GM21360 (cell line): Measurements from ENCODE around the gene SLC1A2.

Experiments
- ATAC-seq: cut with Tn5 transposase; IDR thresholded peaks from one replicate; pipeline ENCODE4 v1.9.1; 2021; ENCODE audit warnings: mild to moderate bottlenecking, moderate library complexity; ENCODE audit not compliant: unreplicated experiment

Gene SLC1A2

DNA sequence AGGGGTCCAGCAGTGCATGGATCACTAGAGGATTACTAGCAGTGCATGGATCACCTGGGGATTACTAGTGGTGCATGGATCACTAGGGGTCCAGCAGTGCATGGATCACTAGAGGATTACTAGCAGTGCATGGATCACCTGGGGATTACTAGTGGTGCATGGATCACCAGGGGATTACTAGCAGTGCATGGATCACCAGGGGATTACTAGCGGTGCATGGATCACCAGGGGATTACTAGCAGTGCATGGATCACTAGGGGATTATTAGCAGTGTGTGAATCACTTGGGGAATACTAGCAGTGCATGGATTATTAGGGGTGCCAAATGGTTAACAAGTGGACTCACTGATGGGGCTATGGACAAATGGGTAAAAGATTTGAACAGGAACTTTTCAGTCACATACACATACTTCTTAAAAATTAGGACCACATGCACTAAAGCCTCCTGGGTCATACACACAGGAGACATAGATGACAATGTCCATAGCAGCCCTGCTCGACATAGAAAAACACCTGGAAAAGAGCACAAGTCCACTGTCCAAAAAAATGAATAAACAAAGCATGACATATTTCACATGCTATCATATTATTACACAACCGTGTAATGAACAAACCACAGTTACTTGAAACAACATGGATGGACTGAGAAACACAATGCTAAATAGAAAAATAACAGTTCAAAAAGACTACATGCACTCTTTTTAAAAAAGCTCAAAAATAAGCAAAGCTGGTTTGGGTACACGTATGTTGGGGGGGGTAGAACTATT, 170.6 kb downstream of the SLC1A2 start:
- ATAC-seq, result no peak

DNA sequence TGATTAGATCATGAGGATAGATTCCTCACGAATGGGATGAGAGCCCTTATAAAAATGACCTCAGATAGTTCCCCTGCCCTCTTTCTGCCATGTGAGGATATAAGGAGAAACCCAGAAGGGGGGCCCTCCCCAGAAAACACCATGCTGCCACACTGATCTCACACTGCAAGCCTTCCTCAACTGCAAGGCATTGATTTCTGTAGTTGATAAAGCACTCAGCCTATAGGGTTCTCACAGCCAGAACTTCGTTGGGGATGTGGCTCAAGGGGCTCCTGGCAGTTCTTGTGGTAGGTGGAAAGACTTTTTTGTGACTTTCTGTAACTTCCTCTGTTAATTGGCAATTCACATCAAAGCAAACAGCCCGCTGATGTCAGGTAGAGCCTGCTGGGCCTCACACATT, 171.5 kb downstream of the SLC1A2 start:
- no peak for ATAC-seq

DNA sequence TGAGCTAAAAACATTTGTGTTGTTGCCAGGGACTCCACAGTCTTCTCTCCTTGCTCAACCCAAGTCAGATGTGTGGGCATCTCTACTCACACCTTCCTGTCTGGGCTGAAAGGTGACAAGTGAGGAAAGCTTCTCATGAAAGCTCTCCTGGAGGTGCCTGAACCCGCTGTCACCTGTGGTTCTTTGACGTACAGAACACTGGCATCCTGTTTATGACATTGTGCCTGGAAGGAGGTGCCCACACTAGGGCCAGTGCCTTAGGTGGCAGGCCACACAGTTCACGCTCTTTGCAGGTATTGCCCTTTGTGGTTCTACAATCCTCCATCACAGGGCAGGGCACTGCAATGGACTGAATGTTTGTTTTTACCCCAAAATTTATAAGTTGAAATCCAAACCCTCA, 171.9 kb downstream of the SLC1A2 start:
- no peak for ATAC-seq

DNA sequence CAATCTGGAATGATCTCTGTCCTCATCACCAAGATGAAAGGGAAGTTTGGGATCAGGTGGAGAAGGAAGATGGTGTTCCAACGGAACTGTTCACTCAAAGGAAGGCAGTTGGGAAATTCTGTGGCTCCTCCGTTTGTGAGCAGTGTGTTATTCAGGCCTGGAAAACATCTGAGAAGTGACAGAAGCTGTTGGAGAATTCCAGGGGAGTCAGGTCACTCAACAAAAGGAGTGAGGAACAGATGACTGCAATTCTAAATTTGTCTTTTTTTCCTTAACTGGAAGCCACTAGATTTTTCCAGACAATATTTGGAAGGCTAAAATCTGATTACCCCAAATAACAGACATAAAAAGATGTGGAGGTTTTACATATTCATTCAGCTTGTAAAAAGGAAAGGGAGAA, 172.6 kb downstream of the SLC1A2 start:
- no peak for ATAC-seq

DNA sequence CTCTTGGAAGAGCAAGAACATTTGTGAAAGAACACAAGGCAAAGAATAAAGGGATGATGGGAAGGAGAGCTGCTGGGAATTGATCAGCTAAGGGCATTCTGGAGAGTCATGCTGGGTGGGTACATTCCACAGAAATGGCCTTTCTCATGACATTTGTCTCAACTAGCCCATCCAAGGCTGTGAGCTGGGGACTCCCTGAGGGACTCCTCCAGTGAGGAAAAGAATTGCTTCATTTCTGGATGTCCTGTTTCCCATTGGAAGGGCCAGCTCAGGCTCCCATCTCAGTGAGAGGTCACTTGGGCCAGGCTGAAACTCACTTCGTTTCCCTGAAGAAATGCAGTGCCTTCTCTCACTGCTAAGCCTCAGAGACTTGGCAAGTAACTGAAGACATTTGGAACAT, 173.6 kb downstream of the SLC1A2 start:
- ATAC-seq, result no peak

DNA sequence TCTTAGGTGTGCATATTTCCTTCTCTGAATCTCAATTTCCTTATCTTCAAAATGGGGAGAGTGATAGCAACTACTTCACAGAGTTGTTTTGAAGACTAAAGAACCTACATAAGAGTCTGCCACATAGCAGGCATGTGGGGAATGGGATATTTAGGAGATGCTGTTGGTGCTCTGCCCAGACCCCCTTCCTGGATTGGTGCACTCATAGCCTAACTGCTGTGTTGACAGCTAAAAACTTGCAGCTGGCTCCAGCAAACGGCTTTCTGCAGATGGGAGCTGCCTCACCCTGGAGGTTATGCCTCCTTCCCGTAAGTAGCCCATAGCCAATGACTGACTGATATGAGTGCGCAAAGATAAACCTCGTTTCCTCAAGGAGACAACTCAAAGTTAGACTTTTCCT, 174.3 kb downstream of the SLC1A2 start:
- no peak for ATAC-seq

DNA sequence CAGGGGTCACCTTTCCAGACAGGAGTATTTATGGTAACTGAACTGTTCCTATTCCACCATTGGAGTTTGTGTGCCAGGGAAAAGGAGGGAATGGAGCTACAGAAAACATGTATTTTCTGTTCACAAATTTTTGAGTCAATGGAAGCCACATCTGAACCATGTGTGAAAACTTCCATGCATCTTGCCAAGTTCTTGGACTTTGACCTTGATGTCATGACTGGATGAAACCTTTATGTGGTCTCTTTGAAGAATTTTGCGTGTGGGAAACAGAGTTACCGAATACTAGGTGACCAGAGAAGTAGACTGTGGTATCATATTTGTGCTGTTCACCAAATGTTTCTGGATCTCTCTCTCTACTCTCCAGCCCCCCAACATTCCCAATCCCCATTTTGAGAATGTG, 175.6 kb downstream of the SLC1A2 start:
- no peak for ATAC-seq

DNA sequence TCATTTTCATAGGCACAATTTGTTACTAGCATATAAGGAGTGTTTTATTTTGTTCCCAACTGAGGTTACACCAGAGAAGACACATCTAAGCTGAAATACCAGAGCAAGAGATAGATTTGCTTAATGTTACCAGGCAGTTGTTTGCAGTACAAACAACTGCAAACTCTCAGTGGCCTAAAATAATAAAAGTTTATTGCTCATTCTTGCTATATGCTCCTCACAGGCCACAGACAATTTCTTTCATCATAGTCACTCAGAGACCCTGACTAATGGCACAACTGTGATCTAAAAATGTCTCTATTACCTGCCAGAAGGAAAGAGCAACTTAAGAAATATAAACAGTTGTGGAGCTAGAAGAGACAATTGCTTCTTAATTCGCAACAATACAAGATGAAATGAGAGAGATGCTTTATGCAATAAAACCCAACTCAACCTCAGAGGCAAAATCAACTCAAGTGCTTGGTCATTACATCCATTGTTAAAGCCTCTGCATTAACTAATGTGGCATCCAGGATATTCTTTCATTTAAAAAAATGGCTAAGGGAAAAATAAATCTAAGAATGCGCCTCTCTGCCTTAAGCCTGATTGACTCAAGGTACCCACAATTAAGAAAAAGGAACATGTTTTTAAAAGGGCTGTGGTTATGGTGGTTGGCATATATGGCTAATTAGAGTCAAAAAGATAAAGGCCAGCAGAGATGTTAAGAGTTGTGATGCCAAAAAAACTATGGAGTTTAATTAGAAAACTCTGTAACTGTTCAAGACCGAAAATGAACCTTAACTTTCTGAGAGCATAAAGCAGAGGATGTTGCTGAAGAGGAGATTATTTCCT, 176.7 kb downstream of the SLC1A2 start:
- ATAC-seq, result no peak

DNA sequence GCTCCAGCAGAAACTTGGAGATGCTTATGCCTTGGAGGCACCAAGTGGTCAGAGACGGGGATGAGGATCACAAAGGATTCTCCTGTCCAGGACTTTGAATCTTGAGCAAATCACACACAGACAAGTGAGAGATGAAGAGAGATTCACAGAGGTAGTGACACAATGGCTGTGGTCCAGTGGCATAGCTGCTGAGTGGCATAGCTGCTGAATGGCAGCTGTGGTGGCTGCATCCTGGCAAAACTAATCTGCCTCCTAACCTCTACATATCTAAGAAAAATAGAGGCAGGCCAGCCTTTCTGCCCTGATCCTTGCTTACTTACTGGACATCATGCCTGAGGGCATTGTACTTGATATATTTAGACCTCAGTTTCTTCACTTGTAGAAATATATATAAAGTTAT, 177.8 kb downstream of the SLC1A2 start:
- ATAC-seq, result no peak

DNA sequence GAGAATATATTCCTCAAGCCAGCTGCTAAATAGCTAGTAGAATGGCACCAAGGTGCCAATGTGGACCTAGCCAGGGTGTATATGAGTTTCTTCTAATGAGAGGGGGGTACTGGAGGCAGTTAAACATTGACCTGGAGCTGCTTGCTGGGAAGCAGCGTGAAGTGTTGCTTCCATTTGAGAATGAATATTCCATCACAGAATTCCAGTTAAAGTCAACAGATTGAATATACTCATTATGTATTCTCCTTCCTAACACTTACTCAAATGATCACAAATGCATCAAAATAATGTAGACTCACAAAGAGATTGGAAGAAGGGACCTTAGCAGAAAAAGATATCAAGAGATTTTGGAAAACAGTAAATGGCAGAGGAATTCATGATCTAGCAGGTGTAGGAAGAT, 178.3 kb downstream of the SLC1A2 start:
- ATAC-seq, result no peak

DNA sequence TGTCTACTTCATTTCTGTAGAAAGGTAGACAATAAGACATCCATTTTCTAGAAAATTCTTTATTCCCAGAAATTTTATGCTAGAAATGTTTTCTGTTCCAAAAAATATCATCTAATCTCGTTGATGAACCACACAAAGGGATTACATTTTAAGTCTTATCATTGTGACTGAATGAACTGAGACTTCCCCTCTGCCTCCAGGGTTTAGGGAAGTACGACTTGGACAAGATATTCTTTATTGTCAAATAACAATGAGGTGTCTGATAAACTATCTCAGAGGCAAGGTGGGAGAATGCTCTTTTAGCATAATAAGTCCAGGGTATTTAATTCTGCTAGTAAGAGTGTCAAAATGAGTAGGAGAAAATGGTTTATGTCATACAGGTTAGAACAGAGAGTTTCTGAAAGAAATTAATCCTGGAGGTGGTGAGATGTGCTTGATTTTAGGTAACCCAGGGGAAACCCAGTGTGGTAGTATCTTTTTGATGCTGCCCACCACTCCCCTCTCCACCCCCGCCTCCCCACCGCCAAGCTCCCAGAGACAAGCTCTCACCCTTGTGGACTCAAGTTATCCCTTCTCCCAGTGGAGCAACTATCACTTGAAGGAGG, 179.8 kb downstream of the SLC1A2 start:
- ATAC-seq, result no peak

DNA sequence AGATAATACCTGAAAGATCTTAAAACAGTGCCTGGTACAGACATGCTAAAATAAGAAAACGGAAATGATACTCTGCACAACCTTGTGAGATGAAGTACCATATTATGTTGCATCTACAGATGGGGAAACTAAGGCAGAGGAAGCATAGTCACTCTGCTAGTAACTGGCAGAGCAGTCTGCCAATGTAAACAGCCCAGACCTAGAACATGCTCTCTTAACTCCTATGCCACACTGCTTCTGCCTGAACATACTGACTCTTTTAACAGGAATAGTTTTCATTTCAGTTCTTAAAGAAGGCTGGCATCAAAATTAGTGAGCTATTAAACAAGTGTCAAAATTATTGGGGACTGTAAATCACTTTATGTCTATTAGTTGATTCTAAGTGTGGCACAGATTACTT, 180.5 kb downstream of the SLC1A2 start:
- no peak for ATAC-seq

DNA sequence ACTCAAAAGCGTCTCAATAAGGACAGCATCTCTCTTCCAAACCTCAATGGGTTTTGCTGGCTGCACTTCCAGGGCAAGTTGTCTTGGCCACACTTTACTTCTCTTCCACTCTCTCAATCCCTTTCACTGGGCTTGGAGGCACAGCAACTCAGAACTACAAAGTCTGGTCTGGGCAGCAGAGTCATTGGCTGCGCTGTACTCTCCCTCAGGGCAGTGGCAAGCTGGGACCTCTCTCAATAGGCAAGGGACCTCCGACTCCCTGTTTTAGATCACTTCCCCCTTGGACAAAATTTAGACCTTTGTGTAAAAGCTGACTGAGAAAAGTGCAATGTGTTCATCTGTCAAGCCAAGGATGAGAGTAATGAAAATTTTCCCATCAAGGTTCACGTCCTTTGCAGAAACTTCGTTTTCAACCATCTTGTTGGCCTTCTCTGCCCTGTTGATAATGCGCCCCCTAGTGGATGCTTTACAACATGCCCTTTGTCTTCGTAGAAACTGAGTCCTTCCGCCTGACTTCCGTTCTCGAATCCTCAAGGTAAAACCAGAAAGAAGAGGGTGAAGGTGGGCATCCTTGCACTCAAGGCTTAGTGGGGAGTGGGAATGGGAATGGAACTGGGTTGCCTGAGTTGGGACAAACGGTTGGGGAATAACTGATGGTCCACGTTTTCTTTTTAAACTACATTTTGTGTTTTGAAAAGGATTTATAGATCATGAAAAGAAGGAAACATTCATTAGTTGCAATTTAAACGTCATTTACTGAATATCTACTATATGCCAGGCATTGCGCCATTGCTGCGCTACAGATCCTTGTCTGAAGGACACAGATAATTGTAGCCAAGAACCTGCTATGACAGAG, 181.3 kb downstream of the SLC1A2 start:
- ATAC-seq, result no peak

DNA sequence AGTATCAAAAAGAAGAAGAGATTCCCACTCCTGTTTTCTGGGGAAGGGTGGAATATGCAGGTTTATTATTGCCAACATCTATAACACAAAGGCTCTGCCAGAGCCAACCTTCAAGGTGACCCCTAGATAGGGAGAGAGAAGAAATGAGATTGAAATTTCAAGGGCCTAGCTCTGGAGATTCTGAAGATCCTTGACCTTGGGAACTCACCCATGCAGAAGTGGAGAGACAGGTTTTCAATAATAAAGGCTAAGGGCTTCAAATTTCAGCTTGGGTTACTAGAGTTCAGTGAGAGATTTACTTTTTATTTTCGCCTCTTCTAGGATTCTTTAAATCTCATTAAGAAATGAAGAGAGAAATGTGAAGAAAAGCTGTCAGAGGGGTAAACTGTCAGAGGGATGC, 182.0 kb downstream of the SLC1A2 start:
- no peak for ATAC-seq

DNA sequence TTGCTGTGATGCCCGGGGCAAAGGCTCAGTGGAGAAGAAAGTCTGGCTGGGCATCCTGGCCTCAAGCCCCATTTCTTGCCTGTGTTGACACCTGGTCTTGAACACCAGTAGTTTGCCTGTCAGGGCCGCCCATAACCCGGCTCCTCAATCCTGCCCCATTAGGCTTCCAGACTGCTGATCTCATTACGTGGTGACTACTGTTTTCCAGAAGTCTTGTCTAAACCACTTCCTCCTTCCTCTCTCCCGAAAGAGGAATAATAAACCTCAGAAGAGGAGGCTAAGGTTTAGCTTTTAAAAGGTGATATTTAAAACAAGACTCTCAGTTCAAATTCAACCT, 182.7 kb downstream of the SLC1A2 start:
- no peak for ATAC-seq

DNA sequence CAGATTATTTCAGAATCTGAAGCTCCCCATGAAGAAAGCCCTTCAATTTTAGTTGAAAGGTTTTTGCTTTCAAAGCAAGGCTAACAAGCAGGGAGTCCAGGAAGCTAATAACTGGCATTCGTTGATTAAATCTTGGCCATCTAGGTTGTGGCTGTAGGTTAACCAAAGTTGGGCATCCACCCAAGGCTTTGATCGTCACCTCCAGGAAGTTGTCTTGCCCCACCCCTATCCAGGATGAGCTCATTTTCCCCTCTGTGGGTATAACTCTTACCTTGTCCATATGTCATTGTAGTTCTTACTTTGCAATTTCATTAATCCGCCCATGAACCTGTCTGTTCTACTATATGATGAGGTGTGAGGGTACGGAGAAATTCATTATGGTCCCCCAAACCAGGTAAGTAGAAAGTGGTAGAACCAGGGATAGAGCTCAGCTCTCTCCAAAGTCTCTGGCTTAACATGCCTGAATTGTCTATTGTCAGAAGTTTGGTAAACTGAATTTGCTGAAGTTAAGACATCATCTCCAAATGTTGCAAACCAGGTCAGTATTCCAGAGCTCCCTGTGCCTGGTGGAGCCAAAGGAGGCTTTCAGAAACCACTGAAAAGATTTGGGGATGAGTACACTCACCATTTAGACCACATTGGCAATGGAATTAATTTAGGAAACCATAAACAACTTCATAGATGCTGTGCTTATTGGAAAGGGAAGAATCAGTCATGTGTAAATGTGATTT, 183.3 kb downstream of the SLC1A2 start:
- ATAC-seq, result no peak

DNA sequence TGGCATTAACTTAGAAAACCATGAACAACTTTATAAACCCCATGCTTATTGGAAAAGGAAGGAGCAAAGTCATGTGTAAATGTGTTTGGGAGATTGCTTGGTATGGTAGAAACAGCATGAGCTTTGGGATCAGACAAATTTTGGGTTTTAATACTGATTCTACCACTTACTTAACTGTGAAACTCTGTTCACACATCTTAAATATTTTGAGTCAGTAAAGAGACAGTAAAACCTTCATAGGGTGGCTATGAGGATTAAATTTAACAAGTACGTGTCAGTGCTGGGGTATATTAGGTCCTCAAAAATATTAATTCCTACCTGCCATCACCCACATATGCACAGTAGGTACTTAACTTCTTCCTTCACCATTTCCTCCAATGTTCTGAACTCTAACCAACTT, 183.9 kb downstream of the SLC1A2 start:
- ATAC-seq, result no peak

DNA sequence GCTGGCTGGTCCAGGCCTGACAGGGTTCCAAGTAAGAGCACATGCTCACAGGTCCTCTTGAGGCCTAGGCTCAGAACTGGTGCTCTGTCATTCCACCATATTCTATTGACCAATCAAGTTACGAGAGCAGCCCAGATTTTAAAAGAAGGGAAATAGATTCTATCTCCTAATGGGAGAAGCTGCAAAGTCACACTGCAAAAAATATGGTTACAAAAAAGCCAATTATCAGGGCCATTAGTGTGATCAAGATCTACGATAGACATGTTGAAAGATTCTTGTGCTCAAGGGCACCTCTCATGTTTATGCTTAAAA, 184.2 kb downstream of the SLC1A2 start:
- ATAC-seq, result no peak

DNA sequence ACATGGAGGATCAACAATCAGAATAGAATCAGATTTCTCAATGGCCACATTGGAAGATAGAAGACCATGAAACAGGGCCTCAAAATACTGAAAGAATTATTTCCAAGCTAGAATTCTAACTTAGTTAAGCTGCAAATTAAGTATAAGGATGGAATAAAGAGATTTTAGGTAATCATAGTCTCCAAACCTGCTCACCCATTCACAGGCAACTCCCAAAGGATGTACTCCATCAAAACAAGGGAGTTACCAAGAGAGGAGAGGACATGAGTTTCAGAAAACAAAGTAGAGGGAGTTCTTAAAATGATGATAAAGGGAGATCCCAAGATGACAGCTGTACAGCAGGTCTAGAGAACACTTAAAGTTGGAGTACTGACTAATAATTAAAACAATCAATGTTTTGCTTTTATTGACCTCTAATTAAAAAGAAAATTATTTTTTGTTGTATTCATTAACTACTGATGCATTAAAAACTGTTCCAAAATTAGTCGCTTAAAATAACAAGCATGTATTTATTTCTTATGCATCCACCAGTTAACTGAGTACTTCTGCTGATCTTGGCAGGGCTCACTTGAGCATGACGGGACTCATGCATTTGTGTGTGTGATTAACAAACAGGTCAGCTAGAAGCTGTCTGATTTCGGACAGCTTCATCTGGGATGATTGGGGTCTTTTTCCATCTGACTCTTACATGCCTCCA, 184.8 kb downstream of the SLC1A2 start:
- no peak for ATAC-seq

DNA sequence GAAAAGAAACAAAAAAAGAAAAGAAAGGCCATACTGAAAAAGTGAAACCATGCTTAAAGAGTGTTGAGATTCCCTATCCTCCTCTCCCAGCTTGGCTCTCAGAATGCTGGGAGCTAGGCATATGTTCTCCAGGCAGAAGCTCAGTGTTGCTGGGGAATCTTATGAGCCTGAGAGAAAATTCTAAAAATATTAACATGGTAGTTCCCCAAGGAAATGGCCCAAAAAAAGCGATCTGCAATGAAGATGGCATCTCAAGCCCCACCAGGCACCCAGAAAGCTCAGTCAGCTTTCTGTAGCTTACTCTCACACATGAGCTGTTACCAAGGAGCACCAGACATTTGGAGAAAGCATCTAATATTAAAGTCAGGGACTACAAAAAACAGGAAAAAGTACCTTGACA, 185.8 kb downstream of the SLC1A2 start:
- no peak for ATAC-seq
